T-helper 17 cell (primary cell): Measurements from ENCODE around the gene THUMPD3. TPM values are rescaled to one million over a fixed set of nuclear protein-coding genes. Genes with fewer than 3 reads are reported as not detected.

Experiments
- ATAC-seq: fragments of 150-1000 bp; cut with Tn5 transposase; 2 replicates; pipeline ENCODE4 v1.10.0; 2021; ENCODE audit warnings: mild to moderate bottlenecking, moderate library complexity
- DNase-seq, 3 donors: peaks; one replicate each; pipeline versions ENCODE4 v3.0.0 to v3.0.0-alpha.2; 2020 to 2021
- H3K9me3 ChIP-seq: one replicate; pipeline ENCODE4 v1.7.0; 2013; ENCODE audit warnings: low read length, mild to moderate bottlenecking; ENCODE audit not compliant: control insufficient read depth, poor library complexity, severe bottlenecking
- H3K27ac Mint-ChIP-seq: one replicate; pipeline ENCODE4 v1.8.0; 2022; ENCODE audit warnings: mild to moderate bottlenecking, moderate library complexity, mixed read lengths
- H3K27me3 Mint-ChIP-seq: one replicate; pipeline ENCODE4 v1.8.0; 2022; ENCODE audit warnings: mixed read lengths
- H3K36me3 Mint-ChIP-seq: one replicate; pipeline ENCODE4 v1.8.0; 2022; ENCODE audit warnings: low read depth, mixed read lengths
- H3K4me1 Mint-ChIP-seq: one replicate; pipeline ENCODE4 v1.8.0; 2022; ENCODE audit warnings: mild to moderate bottlenecking, mixed read lengths
- H3K4me3 Mint-ChIP-seq: one replicate; pipeline ENCODE4 v1.8.0; 2022; ENCODE audit warnings: mild to moderate bottlenecking, moderate library complexity, mixed read lengths
- total RNA-seq, 4 donors: library from RNA in 2 of 4; stranded (reverse) in 2 of 4; gene quantifications; one replicate each; pipeline ENCODE4 v1.2.3 and lab custom pipeline; 2022 to 2026

Gene THUMPD3
- total RNA-seq, 2 donors from 2014 or later = 36.9 to 50.3 TPM

- no peaks in the 10 kb centered on the region for H3K9me3 ChIP-seq
- DNase-seq = no peak
- Mint-ChIP-seq H3K27ac (peak overlapping the region; percentile 54), H3K4me1 (peaks cover 48% of the 10 kb centered on the region), H3K36me3 (peaks cover 4% of the 10 kb centered on the region), H3K4me3 (no peak overlapping the region), H3K27me3 (no peaks in the 10 kb centered on the region)
- ATAC-seq = no peak
Measured at GRCh38 chr3:9406856-9407626, 44.2 kb downstream of the THUMPD3 start.

- Mint-ChIP-seq H3K36me3 (peaks cover 4% of the 10 kb centered on the region), H3K4me1 (peaks cover 42% of the 10 kb centered on the region), H3K27ac (no peak overlapping the region), H3K4me3 (no peak overlapping the region), H3K27me3 (no peaks in the 10 kb centered on the region)
- DNase-seq (no peak), ATAC-seq (no peak)
- no peaks in the 10 kb centered on the region for H3K9me3 ChIP-seq
Measured at GRCh38 chr3:9408061-9408460, 45.2 kb downstream of the THUMPD3 start.

GRCh38 chr3:9408546-9408945 is 45.7 kb downstream of the THUMPD3 start:
- no peaks in the 10 kb centered on the region for H3K9me3 ChIP-seq
- no peak for ATAC-seq
- H3K27ac Mint-ChIP-seq = peak overlapping the region; percentile 70
- no peaks in the 10 kb centered on the region for H3K27me3 Mint-ChIP-seq
- no peak overlapping the region for H3K4me3 Mint-ChIP-seq
- no peak for DNase-seq
- peaks cover 4% of the 10 kb centered on the region for H3K36me3 Mint-ChIP-seq
- H3K4me1 Mint-ChIP-seq = peaks cover 44% of the 10 kb centered on the region

- H3K27ac Mint-ChIP-seq = peak overlapping the region; percentile 49
- H3K9me3 ChIP-seq = no peaks in the 10 kb centered on the region
- no peaks in the 10 kb centered on the region for H3K27me3 Mint-ChIP-seq
- DNase-seq (no peak), ATAC-seq (peak; percentile 47)
- H3K4me3 Mint-ChIP-seq = no peak overlapping the region
- peaks cover 4% of the 10 kb centered on the region for H3K36me3 Mint-ChIP-seq
- H3K4me1 Mint-ChIP-seq = peaks cover 42% of the 10 kb centered on the region
Measured at GRCh38 chr3:9409981-9410854, 47.4 kb downstream of the THUMPD3 start.

GRCh38 chr3:9411302-9411701 is 48.4 kb downstream of the THUMPD3 start:
- H3K9me3 ChIP-seq = no peaks in the 10 kb centered on the region
- H3K27me3 Mint-ChIP-seq = no peaks in the 10 kb centered on the region
- H3K27ac Mint-ChIP-seq = peak overlapping the region; percentile 49
- DNase-seq (no peak), ATAC-seq (no peak)
- H3K4me3 Mint-ChIP-seq = no peak overlapping the region
- H3K36me3 Mint-ChIP-seq = peaks cover 6% of the 10 kb centered on the region
- peaks cover 43% of the 10 kb centered on the region for H3K4me1 Mint-ChIP-seq

- Mint-ChIP-seq H3K4me3 (peak overlapping the region; percentile 43), H3K4me1 (peaks cover 40% of the 10 kb centered on the region), H3K36me3 (peaks cover 6% of the 10 kb centered on the region), H3K27me3 (no peaks in the 10 kb centered on the region), H3K27ac (peak overlapping the region; percentile 43)
- no peaks in the 10 kb centered on the region for H3K9me3 ChIP-seq
- ATAC-seq (no peak), DNase-seq (no peak)
Measured at GRCh38 chr3:9412293-9412692, 49.4 kb downstream of the THUMPD3 start.

GRCh38 chr3:9414826-9415225 is 52.0 kb downstream of the THUMPD3 start:
- ATAC-seq = no peak
- peaks cover 33% of the 10 kb centered on the region for H3K4me1 Mint-ChIP-seq

GRCh38 chr3:9415485-9416138 is 52.8 kb downstream of the THUMPD3 start:
- Mint-ChIP-seq H3K27me3 (no peaks in the 10 kb centered on the region), H3K36me3 (peaks cover 2% of the 10 kb centered on the region), H3K27ac (peak overlapping the region; percentile 85), H3K4me1 (peaks cover 34% of the 10 kb centered on the region), H3K4me3 (no peak overlapping the region)
- ATAC-seq = no peak
- no peaks in the 10 kb centered on the region for H3K9me3 ChIP-seq
- no peak for DNase-seq

More at GRCh38 chr3:9414826-9415225, 52.0 kb downstream of the THUMPD3 start:
- Mint-ChIP-seq H3K4me3 (no peak overlapping the region), H3K27me3 (no peaks in the 10 kb centered on the region), H3K36me3 (peaks cover 2% of the 10 kb centered on the region), H3K27ac (no peak overlapping the region)
- no peak for DNase-seq
- H3K9me3 ChIP-seq = no peaks in the 10 kb centered on the region

GRCh38 chr3:9416139-9416780 is 53.4 kb downstream of the THUMPD3 start:
- DNase-seq (no peak), ATAC-seq (no peak)
- no peaks in the 10 kb centered on the region for H3K27me3 Mint-ChIP-seq
- H3K27ac Mint-ChIP-seq = peak overlapping the region; percentile 85
- H3K4me3 Mint-ChIP-seq = no peak overlapping the region
- H3K4me1 Mint-ChIP-seq = peaks cover 38% of the 10 kb centered on the region
- peaks cover 2% of the 10 kb centered on the region for H3K36me3 Mint-ChIP-seq
- no peaks in the 10 kb centered on the region for H3K9me3 ChIP-seq

- no peaks in the 10 kb centered on the region for H3K27me3 Mint-ChIP-seq
- peaks cover 2% of the 10 kb centered on the region for H3K36me3 Mint-ChIP-seq
- ATAC-seq (no peak), DNase-seq (no peak)
- peak overlapping the region; percentile 47 for H3K4me3 Mint-ChIP-seq
- peaks cover 36% of the 10 kb centered on the region for H3K4me1 Mint-ChIP-seq
- no peaks in the 10 kb centered on the region for H3K9me3 ChIP-seq
- peak overlapping the region; percentile 87 for H3K27ac Mint-ChIP-seq
Measured at GRCh38 chr3:9420850-9421549, 58.1 kb downstream of the THUMPD3 start.

GRCh38 chr3:9422712-9423424 is 60.0 kb downstream of the THUMPD3 start:
- H3K27me3 Mint-ChIP-seq = no peaks in the 10 kb centered on the region
- no peak overlapping the region for H3K4me3 Mint-ChIP-seq
- ATAC-seq = peak; percentile 88
- H3K9me3 ChIP-seq = no peaks in the 10 kb centered on the region
- DNase-seq = no peak
- peaks cover 2% of the 10 kb centered on the region for H3K36me3 Mint-ChIP-seq
- H3K4me1 Mint-ChIP-seq = peaks cover 32% of the 10 kb centered on the region
- peak overlapping the region; percentile 89 for H3K27ac Mint-ChIP-seq

GRCh38 chr3:9428411-9428810 is 65.6 kb downstream of the THUMPD3 start:
- peaks cover 12% of the 10 kb centered on the region for H3K4me1 Mint-ChIP-seq
- peak overlapping the region; percentile 79 for H3K27ac Mint-ChIP-seq
- ATAC-seq (no peak), DNase-seq (no peak)
- H3K4me3 Mint-ChIP-seq = no peak overlapping the region
- H3K9me3 ChIP-seq = no peaks in the 10 kb centered on the region
- peaks cover 2% of the 10 kb centered on the region for H3K36me3 Mint-ChIP-seq
- H3K27me3 Mint-ChIP-seq = no peaks in the 10 kb centered on the region
